ENCODE measurements around the gene CRLF1. TPM values are rescaled to one million over a fixed set of nuclear protein-coding genes. Genes with fewer than 3 reads are reported as not detected.

CRLF1 gene
- total RNA-seq, 4 donors from 2014 or later: 27.4 to 115 (median 43.6) TPM

DNA sequence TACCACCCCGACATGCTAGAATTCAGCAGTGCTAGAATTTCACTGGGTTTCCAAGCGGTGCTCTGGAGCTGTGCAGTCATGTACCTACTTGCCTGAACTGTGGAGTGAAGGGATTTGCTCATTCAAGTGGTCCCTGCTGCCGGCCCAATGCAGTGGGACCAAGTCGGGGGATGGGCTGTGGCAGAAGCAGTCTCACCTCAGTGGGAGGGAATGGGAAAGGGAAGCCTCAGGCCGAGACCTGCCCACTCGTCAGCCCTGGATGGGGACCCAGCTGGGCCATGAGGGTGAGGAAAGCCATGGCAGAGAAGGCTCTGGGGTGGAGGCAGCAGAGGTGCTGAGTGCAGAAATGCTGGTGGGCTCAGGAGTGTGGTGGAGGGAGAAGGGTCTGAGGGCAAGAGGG is 45.1 kb upstream of the CRLF1 start:
- Histone ChIP-seq H3K27ac (peak overlapping the region; percentile 61 to 95 (median 93)), H3K36me3 (no peaks in the 10 kb centered on the region), H3K9me3 (no peaks in the 10 kb centered on the region), H3K27me3 (no peaks in the 10 kb centered on the region), H3K4me1 (peaks cover 0 to 69% (median 47%) of the 10 kb centered on the region in 4 donors), H3K4me3 (no peak overlapping the region)
- no peak for DNase-seq (ENCODE audit: low spot score in 2 of 2)
- TF ChIP-seq POLR2A (IDR thresholded peaks at IDR 0.05): no peak
- TF ChIP-seq, protein P1, sequence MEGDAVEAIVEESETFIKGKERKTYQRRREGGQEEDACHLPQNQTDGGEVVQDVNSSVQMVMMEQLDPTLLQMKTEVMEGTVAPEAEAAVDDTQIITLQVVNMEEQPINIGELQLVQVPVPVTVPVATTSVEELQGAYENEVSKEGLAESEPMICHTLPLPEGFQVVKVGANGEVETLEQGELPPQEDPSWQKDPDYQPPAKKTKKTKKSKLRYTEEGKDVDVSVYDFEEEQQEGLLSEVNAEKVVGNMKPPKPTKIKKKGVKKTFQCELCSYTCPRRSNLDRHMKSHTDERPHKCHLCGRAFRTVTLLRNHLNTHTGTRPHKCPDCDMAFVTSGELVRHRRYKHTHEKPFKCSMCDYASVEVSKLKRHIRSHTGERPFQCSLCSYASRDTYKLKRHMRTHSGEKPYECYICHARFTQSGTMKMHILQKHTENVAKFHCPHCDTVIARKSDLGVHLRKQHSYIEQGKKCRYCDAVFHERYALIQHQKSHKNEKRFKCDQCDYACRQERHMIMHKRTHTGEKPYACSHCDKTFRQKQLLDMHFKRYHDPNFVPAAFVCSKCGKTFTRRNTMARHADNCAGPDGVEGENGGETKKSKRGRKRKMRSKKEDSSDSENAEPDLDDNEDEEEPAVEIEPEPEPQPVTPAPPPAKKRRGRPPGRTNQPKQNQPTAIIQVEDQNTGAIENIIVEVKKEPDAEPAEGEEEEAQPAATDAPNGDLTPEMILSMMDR (IDR thresholded peaks at IDR 0.05): no peak
- TF ChIP-seq EP300 (IDR thresholded peaks at IDR 0.05): no peak
- 87% methylated on average over 6 of the region's 6 CpGs for WGBS, 2 donors

DNA sequence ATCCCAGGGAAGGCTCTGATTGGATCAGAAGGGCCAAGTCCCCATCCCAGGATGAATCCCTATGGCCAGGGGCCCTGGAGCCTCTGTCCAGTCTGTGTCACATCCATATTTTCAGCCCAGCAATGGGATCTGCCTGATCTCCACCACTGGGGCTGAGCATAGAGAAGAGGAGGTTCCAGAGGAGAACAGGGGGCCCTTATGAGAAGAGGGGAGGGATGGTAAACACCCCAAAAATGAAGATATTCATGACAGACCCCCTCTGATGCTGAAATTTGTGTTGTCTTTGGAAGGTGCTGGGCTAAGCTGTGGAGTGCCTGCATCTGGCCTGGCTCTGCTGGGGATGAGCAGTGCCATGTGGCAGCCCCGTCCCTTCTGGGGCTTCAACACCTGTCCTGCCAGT is 44.7 kb upstream of the CRLF1 start:
- Histone ChIP-seq H3K27me3 (no peaks in the 10 kb centered on the region), H3K9me3 (no peaks in the 10 kb centered on the region), H3K4me3 (no peak overlapping the region), H3K36me3 (no peaks in the 10 kb centered on the region), H3K4me1 (peaks cover 0 to 69% (median 45%) of the 10 kb centered on the region in 4 donors), H3K27ac (peak overlapping the region; percentile 61 to 95 (median 93))
- no peak for DNase-seq (ENCODE audit: low spot score in 2 of 2)
- 89 to 100% methylated on average over 1 of the region's 1 CpG for WGBS, 2 donors
- TF ChIP-seq, protein P1 (IDR thresholded peaks at IDR 0.05): no peak
- no peak for TF ChIP-seq POLR2A (IDR thresholded peaks at IDR 0.05)
- TF ChIP-seq EP300 (IDR thresholded peaks at IDR 0.05): no peak

GRCh38 chr19:18650468-18651041 is 44.0 kb upstream of the CRLF1 start:
- WGBS, 2 donors: 15 to 31% methylated on average over 25 to 30 of the region's 34 CpGs
- peak; percentile 72 to 81 for DNase-seq (ENCODE audit: low spot score in 2 of 2)
- H3K4me1 ChIP-seq: peaks cover 0 to 70% (median 47%) of the 10 kb centered on the region in 4 donors

GRCh38 chr19:18650021-18650390 is 43.4 kb upstream of the CRLF1 start:
- H3K27ac ChIP-seq: peak overlapping the region; percentile 61 to 95 (median 93)
- H3K36me3 ChIP-seq: no peaks in the 10 kb centered on the region
- 3 to 10% methylated on average over 16 to 17 of the region's 17 CpGs for WGBS, 2 donors
- peaks cover 0 to 75% (median 50%) of the 10 kb centered on the region in 4 donors for H3K4me1 ChIP-seq
- no peaks in the 10 kb centered on the region for H3K9me3 ChIP-seq
- DNase-seq (ENCODE audit: low spot score in 2 of 2): peak; percentile 54 to 58
- H3K4me3 ChIP-seq: peak overlapping the region in 3 of 4 donors; percentile 4 to 40 (median 22)
- H3K27me3 ChIP-seq: no peaks in the 10 kb centered on the region
- TF ChIP-seq, protein P1 (IDR thresholded peaks at IDR 0.05): no peak
- TF ChIP-seq POLR2A (IDR thresholded peaks at IDR 0.05) (no peak), EP300 (IDR thresholded peaks at IDR 0.05) (no peak)

More at GRCh38 chr19:18650468-18651041, 44.0 kb upstream of the CRLF1 start:
- no peaks in the 10 kb centered on the region for H3K9me3 ChIP-seq
- TF ChIP-seq EP300 (IDR thresholded peaks at IDR 0.05) (peak; percentile 57 to 89), POLR2A (IDR thresholded peaks at IDR 0.05) (peak in 1 of 2 donors; percentile 20)
- TF ChIP-seq, protein P1 (IDR thresholded peaks at IDR 0.05): no peak
- H3K36me3 ChIP-seq: no peaks in the 10 kb centered on the region
- H3K27me3 ChIP-seq: no peaks in the 10 kb centered on the region
- H3K4me3 ChIP-seq: peak overlapping the region in 2 of 4 donors; percentile 22 to 40
- H3K27ac ChIP-seq: peak overlapping the region; percentile 61 to 95 (median 93)

DNA sequence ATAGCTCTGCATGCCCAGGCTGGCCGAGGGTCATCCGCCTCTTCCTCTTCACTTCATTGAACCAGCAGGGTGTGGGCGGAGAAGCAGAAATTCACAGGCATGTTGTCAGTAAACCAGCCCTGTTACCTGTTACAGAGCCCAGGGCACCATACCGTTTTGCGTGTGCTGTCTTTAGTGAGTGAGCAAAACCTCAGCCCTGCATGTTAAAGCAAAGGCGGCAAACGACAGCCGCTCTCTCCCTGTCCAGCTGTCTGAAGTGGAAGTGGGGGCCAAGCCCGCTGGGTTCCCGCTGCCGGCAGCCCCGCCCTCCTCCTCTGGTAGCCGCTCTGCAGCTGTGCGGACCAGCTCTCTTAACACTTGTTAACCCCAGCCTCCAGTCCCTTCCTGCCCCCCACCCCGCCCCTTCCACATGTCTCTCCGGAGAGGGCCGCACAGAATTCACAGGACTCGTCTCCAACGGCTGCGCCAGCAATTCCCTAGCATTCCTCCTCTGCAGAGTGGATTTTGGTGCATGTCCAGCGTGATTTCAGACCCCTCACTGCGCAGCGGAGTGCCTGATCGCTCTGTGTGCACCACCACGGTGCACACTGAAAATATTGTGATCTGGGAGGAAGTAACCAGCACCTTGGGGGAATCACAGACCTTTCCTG is 42.9 kb upstream of the CRLF1 start:
- 5% methylated on average over 23 to 25 of the region's 25 CpGs for WGBS, 2 donors
- H3K4me1 ChIP-seq: peaks cover 0 to 80% (median 52%) of the 10 kb centered on the region in 4 donors
- H3K4me3 ChIP-seq: peak overlapping the region in 3 of 4 donors; percentile 4 to 40 (median 22)
- TF ChIP-seq, protein P1 (IDR thresholded peaks at IDR 0.05): no peak
- peak in 1 of 2 donors; percentile 3 for TF ChIP-seq EP300 (IDR thresholded peaks at IDR 0.05)
- no peaks in the 10 kb centered on the region for H3K36me3 ChIP-seq
- H3K27me3 ChIP-seq: no peaks in the 10 kb centered on the region
- DNase-seq (ENCODE audit: low spot score in 2 of 2): peak; percentile 64 to 69
- H3K9me3 ChIP-seq: no peaks in the 10 kb centered on the region
- H3K27ac ChIP-seq: peak overlapping the region; percentile 61 to 95 (median 93)
